HG03460 (cell line): Measurements from ENCODE around the gene ZNF431.
"Not testable (repeated sequence)": the region's sequence is repeated elsewhere in the genome, so short reads cannot be mapped to it uniquely, and the experiment has no call there.

Source experiments
- ATAC-seq: cut with Tn5 transposase; IDR thresholded peaks from one replicate; pipeline ENCODE4 v1.9.1; 2021; ENCODE audit not compliant: unreplicated experiment

Gene ZNF431

DNA sequence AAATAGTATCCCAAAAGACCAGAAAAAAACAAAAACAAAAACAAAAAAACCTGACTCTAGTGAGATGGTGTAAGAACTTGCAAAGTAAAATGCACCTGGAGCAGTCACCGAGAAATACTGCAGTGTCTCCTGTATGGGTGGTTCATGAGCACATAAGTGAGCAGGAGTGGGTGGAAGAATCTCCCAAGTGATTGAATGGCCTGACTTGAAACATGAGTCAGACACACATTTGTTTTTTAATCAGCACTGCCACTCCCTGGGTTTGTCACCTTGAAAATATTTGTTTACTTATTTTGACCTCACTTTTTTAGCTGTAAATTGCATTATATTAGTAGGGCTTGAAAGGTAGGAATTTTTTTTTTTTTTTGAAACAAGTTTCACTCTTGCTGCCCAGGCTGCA is 2.0 kb downstream of the ZNF431 start:
- ATAC-seq, result no peak

DNA sequence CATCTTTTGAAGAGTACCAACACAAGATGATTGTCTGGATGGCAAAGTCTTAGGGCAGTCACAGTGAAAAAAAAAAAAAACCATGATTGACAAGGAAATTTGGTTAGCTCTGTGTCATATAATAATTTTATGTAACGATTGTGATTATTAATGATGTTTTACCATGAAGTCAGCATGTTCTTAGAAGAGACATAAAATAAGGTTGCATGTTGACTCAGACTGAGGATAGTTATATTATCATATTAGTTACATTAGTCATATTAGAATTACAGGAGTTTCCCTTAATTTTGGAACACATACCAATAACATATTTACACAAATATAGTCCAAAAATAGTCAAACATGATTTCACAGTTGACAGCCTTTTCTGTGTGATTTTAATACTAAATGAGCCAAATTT is 5.7 kb downstream of the ZNF431 start:
- no peak for ATAC-seq

DNA sequence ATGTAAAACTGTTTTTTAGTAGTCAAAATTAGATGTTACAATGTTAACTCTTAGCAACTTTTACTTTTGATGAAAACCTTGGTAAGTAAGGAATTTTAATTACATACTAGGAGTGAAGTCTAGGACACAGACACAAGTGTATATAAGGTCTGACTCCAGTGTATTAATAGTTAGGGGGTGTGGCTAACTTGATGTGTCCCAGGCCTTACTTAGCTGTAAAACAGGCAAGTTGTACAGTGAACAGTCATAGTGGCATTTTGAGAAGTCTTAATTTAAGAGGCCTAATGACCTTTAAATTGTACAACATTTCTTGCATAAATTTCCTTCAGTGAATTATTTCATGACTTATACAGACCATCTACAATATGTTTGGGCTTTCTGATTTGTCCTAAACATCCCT is 6.8 kb downstream of the ZNF431 start:
- ATAC-seq, result no peak

DNA sequence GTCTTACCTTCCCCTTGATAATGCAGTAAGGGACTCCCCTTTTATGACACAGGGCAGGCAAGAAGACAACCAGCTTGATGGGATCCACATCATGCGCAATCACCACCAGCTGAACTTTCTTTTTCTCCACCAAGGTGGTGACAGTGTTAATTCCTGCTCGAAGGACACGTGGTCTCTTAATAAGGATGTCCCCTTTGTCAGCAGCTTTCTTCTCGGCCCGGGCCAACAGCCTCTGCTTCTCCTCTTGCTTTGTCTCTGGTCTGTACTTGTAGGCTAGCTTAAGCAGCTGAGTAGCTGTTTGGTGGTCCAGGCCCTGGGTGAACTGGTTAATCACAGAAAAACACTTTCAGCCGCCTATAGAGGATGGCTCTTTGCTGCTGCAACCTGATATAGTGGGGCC is 8.0 kb downstream of the ZNF431 start:
- ATAC-seq, result no peak

DNA sequence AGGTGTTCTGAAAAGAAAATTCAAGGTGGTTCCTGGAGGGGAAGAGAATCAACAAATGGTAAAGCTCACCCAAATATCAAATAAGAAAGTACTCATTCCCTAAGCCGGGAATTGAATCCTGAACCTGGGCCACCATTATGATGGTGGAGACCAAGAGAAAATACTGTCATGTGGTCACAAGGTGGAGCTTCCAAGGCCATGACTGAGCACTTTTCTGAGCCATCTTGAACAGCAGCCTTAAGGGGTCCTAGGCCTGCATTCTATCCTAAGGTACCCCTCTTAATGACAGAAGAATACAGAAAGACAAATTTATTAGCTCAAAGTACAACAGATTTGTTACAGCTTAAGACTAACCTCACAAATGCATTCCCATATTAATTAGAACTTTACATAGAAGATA is 9.6 kb downstream of the ZNF431 start:
- ATAC-seq, result no peak

DNA sequence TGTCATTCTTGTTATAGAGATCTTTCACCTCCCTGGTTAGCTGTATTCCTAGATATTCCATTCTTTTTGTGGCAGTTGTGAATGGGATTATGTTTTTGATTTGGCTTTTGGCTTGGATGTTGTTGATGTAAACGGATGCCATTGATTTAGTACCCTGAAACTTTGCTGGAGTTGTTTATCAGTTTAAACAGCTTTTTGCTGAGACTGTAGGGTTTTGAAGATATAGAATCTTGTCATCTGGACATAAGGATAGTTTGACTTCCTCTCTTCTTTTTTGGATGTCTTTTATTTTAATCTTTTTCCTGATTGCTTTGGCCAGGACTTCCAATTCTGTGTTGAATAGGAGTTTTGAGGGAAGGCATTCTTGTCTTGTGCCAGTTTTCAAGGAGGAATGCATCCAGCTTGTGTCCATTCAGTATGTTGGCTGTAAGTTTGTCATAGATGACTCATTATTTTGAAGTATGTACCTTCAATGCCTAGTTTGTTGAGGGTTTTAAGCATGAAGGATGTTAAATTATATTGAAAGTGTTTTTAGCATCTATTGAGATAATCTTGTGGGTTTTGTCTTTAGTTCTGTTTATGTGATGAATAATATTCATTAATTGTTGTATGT is 16.8 kb downstream of the ZNF431 start:
- no peak for ATAC-seq

DNA sequence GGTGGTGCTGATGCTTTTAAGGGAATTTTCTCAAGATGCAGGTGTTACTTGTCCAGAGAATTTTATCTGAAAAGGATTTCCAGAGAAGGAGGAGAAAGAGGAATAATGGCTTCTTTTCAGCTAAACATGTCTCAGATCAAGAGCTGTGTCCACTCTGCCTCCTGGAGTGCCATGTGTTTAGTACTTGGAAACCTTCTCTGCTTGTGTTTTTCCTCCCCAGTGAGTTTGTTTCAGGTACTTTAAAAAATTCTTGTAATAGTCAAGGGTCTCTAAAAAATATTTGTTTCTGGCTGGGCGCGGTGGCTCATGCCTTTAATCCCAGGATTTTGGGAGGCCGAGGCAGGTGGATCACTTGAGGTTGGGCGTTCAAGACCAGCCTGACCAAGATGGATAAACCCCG is 22.7 kb downstream of the ZNF431 start:
- no peak for ATAC-seq

- ATAC-seq, result no peak
Measured at GRCh38 chr19:21166436-21166835, 24.6 kb downstream of the ZNF431 start.

DNA sequence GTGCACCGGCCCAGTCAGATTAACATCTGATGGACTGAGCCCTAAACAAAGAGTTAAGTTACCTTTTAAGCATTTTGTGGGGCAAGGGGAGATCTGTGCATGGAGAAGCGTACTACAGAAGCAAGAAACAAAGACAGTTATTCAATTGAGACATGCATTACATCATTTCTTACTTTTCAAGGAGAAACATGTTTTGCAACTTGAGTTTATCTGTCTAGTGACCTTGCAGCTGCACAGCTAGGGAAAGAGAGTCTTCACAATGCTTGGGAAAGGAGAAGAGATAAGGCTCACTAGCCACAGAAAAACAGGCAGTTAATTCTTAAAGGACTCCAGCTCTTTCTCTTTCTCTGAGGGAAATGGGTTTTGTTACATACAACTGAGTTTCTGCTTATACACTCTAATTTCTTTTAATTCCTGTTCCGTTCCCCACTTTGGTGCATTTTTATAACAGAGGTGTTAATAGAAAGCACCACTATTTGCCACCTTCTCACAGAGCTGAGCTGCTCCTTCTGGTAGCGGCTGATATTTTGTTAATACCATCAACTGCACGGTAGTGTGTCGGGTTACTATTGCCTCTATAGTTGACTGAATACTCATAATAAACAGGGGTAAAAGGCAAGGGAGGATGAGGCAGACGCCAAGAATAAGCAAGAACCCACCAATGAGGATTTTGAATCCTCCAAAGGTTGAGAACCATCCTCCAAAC is 55.9 kb downstream of the ZNF431 start:
- no peak for ATAC-seq

- ATAC-seq, result no peak
Measured at GRCh38 chr19:21202865-21203494, 61.1 kb downstream of the ZNF431 start.

DNA sequence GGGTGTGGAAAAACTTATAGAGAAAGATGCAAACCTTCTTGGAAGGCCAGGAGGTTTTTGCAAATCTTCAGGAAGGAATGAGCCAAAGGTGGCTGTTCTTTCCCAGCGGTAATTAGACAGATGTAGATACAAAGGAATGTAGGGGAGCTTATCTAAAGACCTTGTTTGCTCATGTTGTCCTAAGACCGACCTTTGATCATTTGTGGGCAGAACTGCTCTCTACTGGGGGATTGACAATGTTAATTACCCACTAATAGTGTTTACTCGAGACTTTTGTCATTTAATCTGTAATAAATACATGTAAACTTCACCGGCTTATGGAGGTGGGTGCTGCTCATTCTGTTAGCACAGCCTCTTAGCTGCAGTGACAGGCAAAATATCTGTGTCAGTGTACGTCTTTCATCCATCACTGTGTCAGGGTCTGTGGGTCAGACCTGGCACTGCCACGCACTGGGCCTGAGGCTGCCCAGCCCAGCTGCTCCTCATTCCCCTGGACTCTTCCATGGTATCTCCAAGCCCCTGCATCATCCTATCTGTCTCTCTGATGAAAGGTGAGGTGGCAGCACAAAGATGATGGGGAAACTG is 68.3 kb downstream of the ZNF431 start:
- ATAC-seq, result no peak

- no peak for ATAC-seq
Measured at GRCh38 chr19:21221693-21222092, 79.9 kb downstream of the ZNF431 start.

DNA sequence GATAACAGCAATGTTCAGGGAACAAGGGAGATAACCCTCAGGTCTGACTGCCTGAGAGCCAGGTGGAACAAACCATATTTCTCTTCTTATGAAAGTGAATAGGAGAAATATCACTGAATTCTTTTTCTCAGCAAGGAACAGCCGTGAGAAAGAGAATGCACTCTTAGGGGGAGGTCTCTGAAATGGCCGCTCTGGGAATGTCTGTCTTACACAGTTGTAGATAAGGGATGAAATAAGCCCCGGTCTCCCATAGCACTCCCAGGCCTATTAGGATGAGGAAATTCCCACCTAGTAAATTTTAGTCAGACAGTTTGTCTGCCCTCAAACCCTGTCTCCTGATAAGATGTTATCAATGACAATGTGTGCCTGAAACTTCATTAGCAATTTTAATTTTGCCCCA is 88.1 kb downstream of the ZNF431 start:
- ATAC-seq, result not testable (repeated sequence)

DNA sequence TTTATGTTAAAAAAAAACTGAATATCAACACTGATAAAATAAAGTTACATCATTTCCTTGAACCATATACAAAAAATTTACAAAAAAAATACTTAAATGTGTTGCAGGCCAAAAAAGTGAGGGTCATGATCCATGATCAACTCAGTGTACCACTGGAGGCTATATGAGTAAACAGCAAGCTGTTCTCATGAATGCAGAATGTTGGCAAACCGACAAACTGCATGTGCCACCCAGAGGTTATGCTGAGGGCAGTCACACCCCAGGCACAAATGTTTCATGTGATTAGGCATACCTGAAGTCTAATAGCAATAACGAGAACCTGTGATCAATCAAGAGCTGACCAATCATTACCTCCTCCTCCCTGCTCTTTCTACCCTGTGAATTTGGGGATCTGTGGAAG is 91.9 kb downstream of the ZNF431 start:
- no peak for ATAC-seq

GRCh38 chr19:21236751-21237150 is 94.9 kb downstream of the ZNF431 start:
- not testable (repeated sequence) for ATAC-seq

GRCh38 chr19:21238670-21239069 is 96.8 kb downstream of the ZNF431 start:
- ATAC-seq, result no peak
